ENCODE data around the gene ZNF346. TPM values are rescaled to one million over a fixed set of nuclear protein-coding genes. Genes with fewer than 3 reads are reported as not detected.
A peak's percentile ranks its signal among the peaks of the same experiment; 100 is the strongest.

Gene ZNF346
- total and polyA plus RNA-seq, 2 of the 13 experiments (the other 11 are each of a cell fraction or from before 2014, with no cell fraction given): 8.6 to 19.4 TPM

GRCh38 chr5:177113566-177114424 lies 91.3 kb downstream of the ZNF346 start (continued):
- TF ChIP-seq HNF1A (IDR thresholded peaks at IDR 0.05; ENCODE audit: low read depth): no peak
- TF ChIP-seq HNF1A (CRISPR knock-in tag; IDR thresholded peaks at IDR 0.05; ENCODE audit: borderline replicate concordance): no peak
- TF ChIP-seq POLR2A (IDR thresholded peaks at IDR 0.05; ENCODE audit: insufficient read depth in 1 of 2, low read depth in 2 of 2, low read length in 2 of 2): no peak
- TF ChIP-seq TRIM24 (CRISPR knock-in tag; IDR thresholded peaks at IDR 0.05): no peak
- TF ChIP-seq DZIP1 (CRISPR knock-in tag; IDR thresholded peaks at IDR 0.05): no peak
- no peak for TF ChIP-seq ZNF503 (CRISPR knock-in tag; IDR thresholded peaks at IDR 0.05)
- no peak for TF ChIP-seq ZNF546 (CRISPR knock-in tag; conservative IDR thresholded peaks at IDR 0.05)
- TF ChIP-seq MIER3 (CRISPR knock-in tag; IDR thresholded peaks at IDR 0.05; ENCODE audit: borderline replicate concordance): no peak
- no peak for TF ChIP-seq ZMAT3 (CRISPR knock-in tag; conservative IDR thresholded peaks at IDR 0.05)
- TF ChIP-seq EP300 (IDR thresholded peaks at IDR 0.05; ENCODE audit: low read depth in 2 of 2, low read length in 2 of 2): no peak
- TF ChIP-seq EP300 (CRISPR knock-in tag; IDR thresholded peaks at IDR 0.05; ENCODE audit: borderline replicate concordance): no peak
- peak; percentile 50; the same call in 1 of the 2 replicates for TF ChIP-seq YEATS4 (CRISPR knock-in tag; IDR thresholded peaks at IDR 0.05; ENCODE audit: borderline replicate concordance)
- TF ChIP-seq SRSF1 (optimal IDR thresholded peaks at IDR 0.05; ENCODE audit: low read depth, low read length): no peak
- no peak for TF ChIP-seq TFDP2 (CRISPR knock-in tag; IDR thresholded peaks at IDR 0.05)
- TF ChIP-seq NR2F2 (IDR thresholded peaks at IDR 0.05; ENCODE audit: borderline replicate concordance, low read depth): no peak
- TF ChIP-seq HIVEP1 (CRISPR knock-in tag; IDR thresholded peaks at IDR 0.05): no peak
- no peak for TF ChIP-seq NRL (CRISPR knock-in tag; IDR thresholded peaks at IDR 0.05; ENCODE audit: borderline replicate concordance)
- TF ChIP-seq ZNF235 (CRISPR knock-in tag; IDR thresholded peaks at IDR 0.05; ENCODE audit: borderline replicate concordance): no peak
- TF ChIP-seq ZNF776 (CRISPR knock-in tag; IDR thresholded peaks at IDR 0.05): no peak
- no peak for TF ChIP-seq ZNF296 (CRISPR knock-in tag; conservative IDR thresholded peaks at IDR 0.05)
